MCF 10A (cell line): ENCODE data around the gene HSD3B7. TPM values are rescaled to one million over a fixed set of nuclear protein-coding genes. Genes with fewer than 3 reads are reported as not detected.

Experiments used
- BruUV-seq: library from RNA; stranded (reverse); fragments of 400-500 nt; replicated peaks from 2 replicates; lab custom pipeline; 2021; lab: Mats Ljungman, UMichigan
- CTCF ChIA-PET: fragments of 300-600 bp; sonication (Branson Sonifier 250); formaldehyde crosslinking; extraction: SDS; loops from one replicate; lab custom pipeline; 2021; ENCODE audit warnings: antibody characterized with exemption, inconsistent platforms; lab: Yijun Ruan, JAX
- POLR2A ChIA-PET: fragments of 300-600, 350-650 bp; sonication (Branson Sonifier 250); formaldehyde crosslinking; extraction: SDS; loops from one replicate; lab custom pipeline; 2020; ENCODE audit warnings: antibody characterized with exemption, inconsistent platforms; lab: Yijun Ruan, JAX
- DNase-seq: peaks from one replicate; pipeline ENCODE4 v3.0.0-alpha.2; 2018; ENCODE audit not compliant: unreplicated experiment
- H3K27ac Mint-ChIP-seq: one replicate; pipeline ENCODE4 v1.8.0; 2022; ENCODE audit warnings: mild to moderate bottlenecking, low read depth, mixed read lengths; ENCODE audit not compliant: unreplicated experiment
- H3K27me3 Mint-ChIP-seq: one replicate; pipeline ENCODE4 v1.8.0; 2022; ENCODE audit warnings: mixed read lengths; ENCODE audit not compliant: insufficient read depth, unreplicated experiment
- H3K36me3 Mint-ChIP-seq: one replicate; pipeline ENCODE4 v1.8.0; 2022; ENCODE audit warnings: mild to moderate bottlenecking, moderate library complexity, mixed read lengths; ENCODE audit not compliant: insufficient read depth, unreplicated experiment
- H3K4me1 Mint-ChIP-seq: one replicate; pipeline ENCODE4 v1.8.0; 2022; ENCODE audit warnings: mixed read lengths; ENCODE audit not compliant: insufficient read depth, unreplicated experiment
- H3K4me3 Mint-ChIP-seq: one replicate; pipeline ENCODE4 v1.8.0; 2022; ENCODE audit warnings: mild to moderate bottlenecking, moderate library complexity, mixed read lengths; ENCODE audit not compliant: unreplicated experiment
- H3K9me3 Mint-ChIP-seq: one replicate; pipeline ENCODE4 v1.8.0; 2022; ENCODE audit warnings: mixed read lengths; ENCODE audit not compliant: unreplicated experiment
- intact Hi-C: fragments of 100-400 bp; cut with micrococcal nuclease; formaldehyde crosslinking; loops from 2 replicates; pipeline ENCODE4 v1.14.1; 2022
- total RNA-seq: library from RNA; stranded (reverse); gene quantifications from 2 replicates; pipeline ENCODE4 v1.2.3, GENCODE V29; 2022
- TF ChIP-seq, protein P1 (sequence below): fragments of 200-600 bp; IDR thresholded peaks from one replicate; pipeline ENCODE4 v1.8.0; 2022; ENCODE audit warnings: antibody characterized with exemption, mild to moderate bottlenecking; ENCODE audit not compliant: unreplicated experiment

The HSD3B7 gene
- total RNA-seq, 1 experiment from 2014 or later, result 5.0 TPM

DNA sequence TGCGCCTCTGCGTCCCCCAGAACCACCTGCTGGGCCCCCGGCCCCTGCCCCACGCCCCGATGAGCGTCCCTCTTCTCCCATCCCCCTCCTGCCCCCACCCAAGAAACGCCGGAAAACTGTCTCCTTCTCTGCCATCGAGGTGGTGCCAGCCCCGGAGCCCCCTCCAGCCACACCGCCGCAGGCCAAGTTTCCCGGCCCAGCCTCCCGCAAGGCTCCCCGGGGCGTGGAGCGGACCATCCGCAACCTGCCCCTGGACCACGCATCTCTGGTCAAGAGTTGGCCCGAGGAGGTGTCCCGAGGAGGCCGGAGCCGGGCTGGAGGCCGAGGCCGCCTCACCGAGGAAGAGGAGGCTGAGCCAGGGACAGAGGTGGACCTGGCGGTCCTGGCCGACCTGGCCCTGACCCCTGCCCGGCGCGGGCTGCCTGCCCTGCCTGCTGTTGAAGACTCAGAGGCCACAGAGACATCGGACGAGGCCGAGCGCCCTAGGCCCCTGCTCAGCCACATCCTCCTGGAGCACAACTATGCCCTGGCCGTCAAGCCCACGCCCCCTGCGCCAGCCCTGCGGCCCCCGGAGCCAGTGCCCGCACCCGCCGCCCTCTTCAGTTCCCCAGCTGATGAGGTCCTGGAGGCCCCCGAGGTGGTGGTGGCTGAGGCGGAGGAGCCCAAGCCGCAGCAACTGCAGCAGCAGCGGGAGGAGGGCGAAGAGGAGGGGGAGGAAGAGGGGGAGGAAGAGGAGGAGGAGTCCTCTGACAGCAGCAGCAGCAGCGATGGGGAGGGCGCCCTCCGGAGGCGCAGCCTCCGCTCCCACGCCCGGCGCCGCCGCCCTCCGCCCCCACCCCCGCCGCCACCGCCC lies 5.6 kb upstream of the HSD3B7 start:
- no TSS peak for BruUV-seq
- Mint-ChIP-seq H3K27ac (no peak overlapping the region), H3K4me1 (no peaks in the 10 kb centered on the region), H3K36me3 (peaks cover 74% of the 10 kb centered on the region), H3K27me3 (no peaks in the 10 kb centered on the region), H3K4me3 (no peak overlapping the region), H3K9me3 (no peaks in the 10 kb centered on the region)
- ChIA-PET POLR2A (no interaction called here), CTCF (no interaction called here)
- intact Hi-C loops, result no loop called here
- TF ChIP-seq, protein P1, sequence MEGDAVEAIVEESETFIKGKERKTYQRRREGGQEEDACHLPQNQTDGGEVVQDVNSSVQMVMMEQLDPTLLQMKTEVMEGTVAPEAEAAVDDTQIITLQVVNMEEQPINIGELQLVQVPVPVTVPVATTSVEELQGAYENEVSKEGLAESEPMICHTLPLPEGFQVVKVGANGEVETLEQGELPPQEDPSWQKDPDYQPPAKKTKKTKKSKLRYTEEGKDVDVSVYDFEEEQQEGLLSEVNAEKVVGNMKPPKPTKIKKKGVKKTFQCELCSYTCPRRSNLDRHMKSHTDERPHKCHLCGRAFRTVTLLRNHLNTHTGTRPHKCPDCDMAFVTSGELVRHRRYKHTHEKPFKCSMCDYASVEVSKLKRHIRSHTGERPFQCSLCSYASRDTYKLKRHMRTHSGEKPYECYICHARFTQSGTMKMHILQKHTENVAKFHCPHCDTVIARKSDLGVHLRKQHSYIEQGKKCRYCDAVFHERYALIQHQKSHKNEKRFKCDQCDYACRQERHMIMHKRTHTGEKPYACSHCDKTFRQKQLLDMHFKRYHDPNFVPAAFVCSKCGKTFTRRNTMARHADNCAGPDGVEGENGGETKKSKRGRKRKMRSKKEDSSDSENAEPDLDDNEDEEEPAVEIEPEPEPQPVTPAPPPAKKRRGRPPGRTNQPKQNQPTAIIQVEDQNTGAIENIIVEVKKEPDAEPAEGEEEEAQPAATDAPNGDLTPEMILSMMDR, result no peak
- no peak for DNase-seq

DNA sequence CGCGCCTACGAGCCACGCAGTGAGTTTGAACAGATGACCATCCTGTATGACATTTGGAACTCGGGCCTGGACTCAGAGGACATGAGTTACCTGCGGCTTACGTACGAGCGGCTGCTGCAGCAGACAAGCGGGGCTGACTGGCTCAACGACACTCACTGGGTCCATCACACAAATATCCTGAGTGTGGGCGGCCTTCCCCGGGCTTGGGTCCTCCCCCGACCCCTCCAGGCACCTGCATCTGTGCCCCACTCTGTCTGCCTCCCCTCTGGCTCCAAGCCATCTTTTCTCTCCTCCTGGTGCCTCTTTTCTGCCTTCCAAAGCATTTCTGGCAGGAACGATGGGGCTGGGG lies 5.0 kb upstream of the HSD3B7 start:
- DNase-seq, result no peak
- Mint-ChIP-seq H3K9me3 (no peaks in the 10 kb centered on the region), H3K27me3 (no peaks in the 10 kb centered on the region), H3K27ac (no peak overlapping the region), H3K4me1 (no peaks in the 10 kb centered on the region), H3K4me3 (no peak overlapping the region), H3K36me3 (peaks cover 73% of the 10 kb centered on the region)
- TF ChIP-seq, protein P1, result no peak
- intact Hi-C loops, result no loop called here
- no TSS peak for BruUV-seq
- ChIA-PET POLR2A (no interaction called here), CTCF (interaction anchor here (1.3 kb wide), 1 partner anchor 463 kb away, joined by 5 read pairs; no protein-coding TSS in a partner anchor)

DNA sequence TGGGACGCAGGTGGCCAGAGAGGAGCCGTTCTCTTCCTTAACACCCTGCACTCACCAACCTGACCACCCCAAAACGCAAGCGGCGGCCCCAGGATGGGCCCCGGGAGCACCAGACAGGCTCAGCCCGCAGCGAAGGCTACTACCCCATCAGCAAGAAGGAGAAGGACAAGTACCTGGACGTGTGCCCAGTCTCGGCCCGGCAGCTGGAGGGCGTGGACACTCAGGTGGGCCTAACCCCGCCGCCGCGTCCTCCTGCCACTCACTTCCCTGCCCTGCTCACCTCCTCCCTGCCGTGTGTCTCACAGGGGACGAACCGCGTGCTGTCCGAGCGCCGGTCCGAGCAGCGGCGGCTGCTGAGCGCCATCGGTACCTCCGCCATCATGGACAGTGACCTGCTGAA lies 4.6 kb upstream of the HSD3B7 start:
- Mint-ChIP-seq H3K4me3 (no peak overlapping the region), H3K36me3 (peaks cover 69% of the 10 kb centered on the region), H3K27ac (no peak overlapping the region), H3K9me3 (no peaks in the 10 kb centered on the region), H3K27me3 (no peaks in the 10 kb centered on the region), H3K4me1 (peaks cover 4% of the 10 kb centered on the region)
- intact Hi-C loops, result no loop called here
- no peak for DNase-seq
- CTCF ChIA-PET, result interaction anchor here (1.3 kb wide), 1 partner anchor 463 kb away, joined by 5 read pairs; no protein-coding TSS in a partner anchor
- POLR2A ChIA-PET, result no interaction called here
- BruUV-seq, result no TSS peak
- TF ChIP-seq, protein P1, result no peak

DNA sequence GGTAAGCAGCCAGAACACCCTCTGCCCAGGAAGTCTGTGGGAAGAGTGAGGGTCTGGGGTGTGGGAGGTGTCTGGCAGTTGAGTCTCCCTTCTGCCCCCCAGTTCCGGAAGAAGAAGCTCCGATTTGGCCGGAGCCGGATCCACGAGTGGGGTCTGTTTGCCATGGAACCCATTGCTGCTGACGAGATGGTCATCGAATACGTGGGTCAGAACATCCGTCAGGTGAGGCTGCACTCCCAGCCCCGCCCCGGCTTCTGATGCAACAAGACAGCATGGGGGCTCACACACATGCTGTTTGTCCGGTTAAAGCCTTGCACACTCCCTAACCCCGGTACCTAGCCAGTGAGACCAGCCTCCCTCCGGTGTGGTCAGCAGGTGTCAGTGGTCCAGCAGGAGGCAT lies 4.0 kb upstream of the HSD3B7 start:
- Mint-ChIP-seq H3K27ac (no peak overlapping the region), H3K9me3 (no peaks in the 10 kb centered on the region), H3K36me3 (peaks cover 64% of the 10 kb centered on the region), H3K27me3 (no peaks in the 10 kb centered on the region), H3K4me3 (no peak overlapping the region), H3K4me1 (peaks cover 5% of the 10 kb centered on the region)
- POLR2A ChIA-PET, result no interaction called here
- intact Hi-C loops, result no loop called here
- TF ChIP-seq, protein P1, result no peak
- CTCF ChIA-PET, result interaction anchor here (0.6 to 1.3 kb wide), 3 partner anchors 46 to 462 kb away, joined by 3 to 5 read pairs (median 3); partner anchors contain the start of gene PYDC1
- no TSS peak for BruUV-seq
- DNase-seq, result no peak
